AG04450 (cell line): ENCODE data around the gene ABLIM3. TPM values are rescaled to one million over a fixed set of nuclear protein-coding genes. Genes with fewer than 3 reads are reported as not detected.

ENCODE experiments used
- CTCF ChIA-PET: fragments of 300-600, 350-600 bp; formaldehyde crosslinking; extraction: SDS; loops from one replicate; lab custom pipeline; 2022; ENCODE audit warnings: antibody characterized with exemption, inconsistent platforms; lab: Charles Lee
- POLR2A ChIA-PET: fragments of 350-600 bp; formaldehyde crosslinking; extraction: SDS; loops from one replicate; lab custom pipeline; 2021; ENCODE audit warnings: antibody characterized with exemption, inconsistent platforms; lab: Yijun Ruan, JAX
- DNase-seq: peaks from one replicate; pipeline ENCODE4 v3.0.0-alpha.2; 2011; ENCODE audit warnings: low read depth, low spot score
- H3K27ac ChIP-seq: one replicate; pipeline ENCODE4 v1.5.1; 2012; ENCODE audit warnings: low read depth, low read length, control low read depth
- H3K27me3 ChIP-seq: one replicate; pipeline ENCODE4 v1.6.0; 2012; ENCODE audit warnings: low read length; ENCODE audit not compliant: control insufficient read depth, insufficient read depth
- H3K4me3 ChIP-seq: 2 replicates; pipeline ENCODE4 v1.5.1; 2011; ENCODE audit warnings: mild to moderate bottlenecking, low read depth, low read length, control low read depth
- H3K9me3 ChIP-seq: 2 replicates; pipeline ENCODE4 v1.5.1; 2012; ENCODE audit warnings: low read length; ENCODE audit not compliant: control insufficient read depth, insufficient read depth
- polyA plus RNA-seq: library from polyadenylated mRNA; depleted of rRNA; stranded (reverse); fragments of >200 nt; gene quantifications from 2 replicates; pipeline ENCODE4 v1.2.3, GENCODE V29; 2011
- TF ChIP-seq, protein P1 (sequence below): IDR thresholded peaks from 2 replicates; pipeline ENCODE4 v1.5.1; 2011; ENCODE audit warnings: low read depth, low read length, control low read depth, inconsistent platforms

The ABLIM3 gene
- polyA plus RNA-seq, 1 experiment = 52.6 TPM

DNA sequence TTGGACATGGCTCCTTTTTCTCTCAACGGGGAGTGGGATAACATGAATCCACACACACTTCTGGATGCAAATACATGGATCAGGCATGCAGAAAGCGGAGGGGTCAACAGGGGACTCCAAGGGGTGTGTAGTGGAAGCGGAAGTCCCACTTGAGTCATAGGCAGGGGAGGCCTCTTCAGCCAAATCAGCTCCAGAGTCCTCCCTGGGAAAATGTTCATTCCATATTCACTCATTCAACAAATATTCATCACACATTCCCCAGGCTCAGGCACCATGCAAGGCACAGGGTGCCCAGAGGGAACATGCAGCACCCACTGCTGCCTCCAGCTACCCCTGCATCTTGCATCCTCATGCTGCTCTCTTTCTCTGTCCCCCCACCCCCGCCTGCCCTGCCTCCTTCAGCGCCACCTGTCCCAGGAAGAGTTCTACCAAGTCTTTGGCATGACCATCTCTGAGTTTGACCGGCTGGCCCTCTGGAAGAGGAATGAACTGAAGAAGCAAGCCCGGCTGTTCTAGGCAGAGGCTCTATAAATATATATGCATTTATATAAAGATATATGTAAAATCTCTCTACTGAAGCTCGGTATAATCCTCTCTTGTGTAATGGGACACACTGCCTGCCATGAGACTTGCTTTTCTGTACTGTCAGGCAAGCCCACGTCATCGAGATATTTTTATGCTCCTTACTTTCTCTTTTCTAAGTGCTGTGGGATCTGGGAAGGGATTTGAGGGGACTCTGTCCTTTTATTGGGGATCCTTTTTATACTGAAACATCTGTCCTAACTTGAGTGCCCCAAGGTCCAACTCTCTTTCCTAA, 116.8 kb downstream of the ABLIM3 start:
- no peak overlapping the region for H3K27ac ChIP-seq
- no peak overlapping the region for H3K4me3 ChIP-seq
- POLR2A ChIA-PET = interaction anchor here (0.6 to 1.0 kb wide), 2 partner anchors 11 to 46 kb away, joined by 3 read pairs; no protein-coding TSS in a partner anchor
- H3K27me3 ChIP-seq = no peaks in the 10 kb centered on the region
- no peak for DNase-seq
- TF ChIP-seq, protein P1, sequence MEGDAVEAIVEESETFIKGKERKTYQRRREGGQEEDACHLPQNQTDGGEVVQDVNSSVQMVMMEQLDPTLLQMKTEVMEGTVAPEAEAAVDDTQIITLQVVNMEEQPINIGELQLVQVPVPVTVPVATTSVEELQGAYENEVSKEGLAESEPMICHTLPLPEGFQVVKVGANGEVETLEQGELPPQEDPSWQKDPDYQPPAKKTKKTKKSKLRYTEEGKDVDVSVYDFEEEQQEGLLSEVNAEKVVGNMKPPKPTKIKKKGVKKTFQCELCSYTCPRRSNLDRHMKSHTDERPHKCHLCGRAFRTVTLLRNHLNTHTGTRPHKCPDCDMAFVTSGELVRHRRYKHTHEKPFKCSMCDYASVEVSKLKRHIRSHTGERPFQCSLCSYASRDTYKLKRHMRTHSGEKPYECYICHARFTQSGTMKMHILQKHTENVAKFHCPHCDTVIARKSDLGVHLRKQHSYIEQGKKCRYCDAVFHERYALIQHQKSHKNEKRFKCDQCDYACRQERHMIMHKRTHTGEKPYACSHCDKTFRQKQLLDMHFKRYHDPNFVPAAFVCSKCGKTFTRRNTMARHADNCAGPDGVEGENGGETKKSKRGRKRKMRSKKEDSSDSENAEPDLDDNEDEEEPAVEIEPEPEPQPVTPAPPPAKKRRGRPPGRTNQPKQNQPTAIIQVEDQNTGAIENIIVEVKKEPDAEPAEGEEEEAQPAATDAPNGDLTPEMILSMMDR = no peak
- CTCF ChIA-PET = interaction anchor here (0.5 to 1.6 kb wide), 6 partner anchors 7 to 527 kb away, joined by 3 to 7 read pairs (median 4); partner anchors contain the start of gene ABLIM3
- H3K9me3 ChIP-seq = no peaks in the 10 kb centered on the region

DNA sequence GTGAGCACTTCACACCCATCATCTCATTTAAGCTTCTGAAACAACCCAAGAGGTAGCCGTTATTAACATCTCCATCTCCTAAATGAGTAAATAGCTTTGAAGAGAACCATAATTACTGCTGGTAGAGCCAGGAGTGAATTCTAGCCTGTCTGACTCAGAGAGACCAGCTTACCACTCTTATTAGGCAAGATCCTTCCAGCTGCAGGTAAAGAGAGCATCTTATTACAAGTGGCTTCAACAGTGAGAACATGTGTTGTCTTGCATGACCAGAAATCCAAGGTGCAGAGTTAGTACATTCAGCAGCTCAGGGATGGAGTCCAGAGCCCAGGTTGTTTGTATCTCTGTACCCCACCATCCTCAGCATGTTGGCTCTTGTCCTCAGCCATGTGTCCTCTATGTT, 119.5 kb downstream of the ABLIM3 start:
- Histone ChIP-seq H3K9me3 (no peaks in the 10 kb centered on the region), H3K27ac (no peak overlapping the region), H3K4me3 (no peak overlapping the region), H3K27me3 (peaks cover 3% of the 10 kb centered on the region)
- no peak for DNase-seq
- CTCF ChIA-PET = no interaction called here
- POLR2A ChIA-PET = no interaction called here
- TF ChIP-seq, protein P1 = no peak

DNA sequence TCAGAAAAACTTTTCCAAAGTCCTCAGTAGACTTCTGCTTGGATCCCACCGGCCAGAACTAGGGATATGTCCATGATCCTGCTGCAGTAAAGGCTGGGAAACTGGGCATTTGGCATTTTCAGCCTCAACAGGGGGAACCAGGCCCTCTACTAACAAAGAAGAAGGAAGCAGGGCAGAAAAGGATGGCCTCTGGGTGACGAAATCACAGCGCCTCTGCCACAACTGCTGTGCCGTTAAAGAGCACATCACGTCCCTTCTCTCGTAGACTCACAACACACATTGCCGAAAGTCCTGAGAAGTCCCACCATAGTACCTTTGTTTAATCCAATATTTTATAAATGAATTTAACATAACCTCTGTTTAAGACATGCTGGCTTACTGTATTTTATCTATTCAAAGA, 120.0 kb downstream of the ABLIM3 start:
- H3K27ac ChIP-seq = no peak overlapping the region
- TF ChIP-seq, protein P1 = no peak
- H3K4me3 ChIP-seq = no peak overlapping the region
- ChIA-PET CTCF (interaction anchor here (0.7 to 1.2 kb wide), 2 partner anchors 64 to 131 kb away, joined by 3 read pairs; no protein-coding TSS in a partner anchor), POLR2A (no interaction called here)
- H3K9me3 ChIP-seq = no peaks in the 10 kb centered on the region
- DNase-seq = no peak
- peaks cover 3% of the 10 kb centered on the region for H3K27me3 ChIP-seq

DNA sequence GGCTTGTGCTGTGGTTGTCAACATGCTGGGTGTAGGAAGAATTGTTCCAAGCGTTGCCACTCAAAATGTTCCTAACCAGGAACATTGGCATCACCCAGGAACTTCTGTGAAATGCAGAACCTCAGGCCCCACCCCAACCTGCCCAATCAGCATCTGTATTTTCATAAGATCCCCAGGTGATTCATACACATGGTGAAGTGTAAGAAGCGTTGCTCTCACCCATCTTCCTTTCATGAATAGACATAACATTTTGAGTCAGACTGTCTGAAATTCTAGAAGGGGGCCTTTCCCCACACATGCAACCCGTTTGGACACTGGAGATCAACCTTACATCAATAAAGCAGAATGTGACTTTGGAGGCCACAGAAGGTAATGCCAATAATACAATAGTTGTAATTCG, 121.0 kb downstream of the ABLIM3 start:
- ChIA-PET CTCF (interaction anchor here (1.2 kb wide), 1 partner anchor 132 kb away, joined by 3 read pairs; no protein-coding TSS in a partner anchor), POLR2A (no interaction called here)
- Histone ChIP-seq H3K4me3 (no peak overlapping the region), H3K27me3 (peaks cover 3% of the 10 kb centered on the region), H3K27ac (no peak overlapping the region), H3K9me3 (no peaks in the 10 kb centered on the region)
- no peak for DNase-seq
- TF ChIP-seq, protein P1 = no peak
